B cell (primary cell): ENCODE measurements around the gene GPATCH8. TPM values are rescaled to one million over a fixed set of nuclear protein-coding genes. Genes with fewer than 3 reads are reported as not detected.

Experiments used
- ATAC-seq: fragments of 200-7000 bp; cut with Tn5 transposase; one replicate; pipeline ENCODE4 v1.10.0; 2021; ENCODE audit warnings: low read depth, mild to moderate bottlenecking, moderate number of reproducible peaks, moderate library complexity
- CTCF ChIA-PET: fragments of 350-600 bp; sonication (Branson Sonifier 250); formaldehyde crosslinking; loops from one replicate; lab custom pipeline; 2021; ENCODE audit warnings: antibody characterized with exemption, inconsistent platforms; lab: Charles Lee
- POLR2A ChIA-PET: fragments of 350-600 bp; sonication (Branson Sonifier 250); formaldehyde crosslinking; loops from one replicate; lab custom pipeline; 2021; ENCODE audit warnings: antibody characterized with exemption; lab: Charles Lee
- DNase-seq: peaks from one replicate; pipeline ENCODE4 v3.0.0; 2013
- H2AFZ ChIP-seq: 2 replicates; pipeline ENCODE4 v1.6.1; 2012; ENCODE audit warnings: mild to moderate bottlenecking, low read depth, low read length; ENCODE audit not compliant: insufficient read depth, poor library complexity, severe bottlenecking
- H3K27ac ChIP-seq, 2 donors: 1 replicate in 1 of 2; 2 replicates in 1 of 2; pipeline ENCODE4 v1.5.1; 2012 to 2013; ENCODE audit warnings: low read length in 2 of 2, mild to moderate bottlenecking in 2 of 2, moderate library complexity in 1 of 2
- H3K27me3 ChIP-seq, 4 experiments: fragments of 200-600 bp in 1 of 4; sonication (generic) in 1 of 4; replicated peaks in 1 of 4; 1 replicate in 2 of 4; 2 replicates in 2 of 4; pipeline versions ENCODE4 v1.6.1 to v1.7.0; 2013 to 2016; ENCODE audit warnings: low read length in 3 of 4, mild to moderate bottlenecking in 2 of 4, mixed read lengths in 1 of 4, moderate library complexity in 1 of 4; ENCODE audit not compliant: insufficient read depth in 4 of 4, control insufficient read depth in 3 of 4; ENCODE audit errors: control extremely low read depth in 1 of 4
- H3K36me3 ChIP-seq, 2 experiments: replicated peaks in 1 of 2; 1 replicate in 1 of 2; 2 replicates in 1 of 2; pipeline versions ENCODE4 v1.6.1 to v1.7.1; 2013; ENCODE audit warnings: low read length in 1 of 2; ENCODE audit not compliant: insufficient read depth in 2 of 2, control insufficient read depth in 1 of 2; ENCODE audit errors: control extremely low read depth in 1 of 2, extremely low read depth in 1 of 2
- H3K4me1 ChIP-seq, 2 donors: fragments of 200-600 bp in 1 of 2; sonication (generic) in 1 of 2; 1 replicate in 1 of 2; 2 replicates in 1 of 2; pipeline versions ENCODE4 v1.5.1 to v1.6.1; 2013 to 2017; ENCODE audit warnings: low read length in 2 of 2; ENCODE audit not compliant: control insufficient read depth in 2 of 2, insufficient read depth in 2 of 2
- H3K4me2 ChIP-seq: replicated peaks from 2 replicates; pipeline ENCODE3; 2012; ENCODE audit warnings: mild to moderate bottlenecking, low read depth, low read length; ENCODE audit not compliant: poor library complexity, severe bottlenecking
- H3K4me3 ChIP-seq, 5 experiments: fragments of 200-600 bp in 1 of 5; sonication (generic) in 1 of 5; 1 replicate in 3 of 5; 2 replicates in 2 of 5; pipeline versions ENCODE4 v1.5.1 to v1.7.0; 2011 to 2016; ENCODE audit warnings: low read length in 4 of 5, mild to moderate bottlenecking in 4 of 5, low read depth in 2 of 5, control low read depth in 1 of 5, moderate library complexity in 1 of 5; ENCODE audit not compliant: insufficient read depth in 1 of 5; ENCODE audit errors: control extremely low read depth in 1 of 5, extremely low read depth in 1 of 5
- H3K79me2 ChIP-seq: fragments of 200-600 bp; sonication (generic); one replicate; pipeline ENCODE4 v1.6.0; 2016; ENCODE audit warnings: low read length; ENCODE audit not compliant: control insufficient read depth, insufficient read depth
- H3K9ac ChIP-seq: fragments of 200-600 bp; sonication (generic); 2 replicates; pipeline ENCODE4 v1.6.1; 2017; ENCODE audit warnings: mild to moderate bottlenecking, low read length, moderate library complexity
- H3K9me3 ChIP-seq, 3 donors: one replicate each; pipeline versions ENCODE4 v1.6.1 to v1.7.1; 2013; ENCODE audit warnings: low read length in 2 of 3; ENCODE audit not compliant: control insufficient read depth in 2 of 3, insufficient read depth in 1 of 3; ENCODE audit errors: control extremely low read depth in 1 of 3
- H4K20me1 ChIP-seq: 2 replicates; pipeline ENCODE4 v1.6.0; 2012; ENCODE audit warnings: mild to moderate bottlenecking, low read length; ENCODE audit not compliant: insufficient read depth, control insufficient read depth, poor library complexity, severe bottlenecking
- H3K27ac Mint-ChIP-seq: one replicate; pipeline ENCODE4 v1.8.0; 2021; ENCODE audit warnings: mixed read lengths
- H3K27me3 Mint-ChIP-seq: one replicate; pipeline ENCODE4 v1.8.0; 2021; ENCODE audit warnings: mixed read lengths
- H3K4me1 Mint-ChIP-seq: one replicate; pipeline ENCODE4 v1.8.0; 2021; ENCODE audit warnings: mixed read lengths
- H3K4me3 Mint-ChIP-seq: one replicate; pipeline ENCODE4 v1.8.0; 2021; ENCODE audit warnings: mixed read lengths
- H3K9me3 Mint-ChIP-seq: one replicate; pipeline ENCODE4 v1.8.0; 2022; ENCODE audit warnings: mixed read lengths; ENCODE audit not compliant: insufficient read depth
- CTCF ChIP-seq: fragments of 200-600 bp; IDR thresholded peaks from one replicate; pipeline ENCODE4 v1.8.0; 2022; ENCODE audit warnings: antibody characterized with exemption, mild to moderate bottlenecking
- EZH2 ChIP-seq: IDR thresholded peaks from 2 replicates; pipeline ENCODE4 v1.6.1; 2012; ENCODE audit warnings: borderline replicate concordance, low read depth, mild to moderate bottlenecking, moderate library complexity, low read length; ENCODE audit not compliant: insufficient read depth, poor library complexity, severe bottlenecking
- WGBS: methylation state at CpG from one replicate; pipeline ENCODE4 v1.1.5; 2013; ENCODE audit warnings: missing lambda C conversion rate; ENCODE audit not compliant: insufficient coverage; 5-methylcytosine and 5-hydroxymethylcytosine counted together
- intact Hi-C: fragments of 100-400 bp; cut with micrococcal nuclease; formaldehyde crosslinking; loops from one replicate; pipeline ENCODE4 v1.10.0; 2022
- polyA plus RNA-seq: library from polyadenylated mRNA; depleted of rRNA; stranded (reverse); fragments of >200 nt; gene quantifications from 2 replicates; pipeline ENCODE4 v1.2.3, GENCODE V29; 2012
- total RNA-seq, 2 donors: library from RNA; stranded (reverse); fragments of 120-200 nt in 1 of 2; gene quantifications; 1 replicate in 1 of 2; 2 replicates in 1 of 2; pipeline versions ENCODE4 v1.2.3 to v1.2.4, GENCODE V29; 2013 to 2022

The GPATCH8 gene
- total and polyA plus RNA-seq, 2 donors (not counting 1 experiment from before 2014, with no cell fraction given), result 28.3 to 83.4 TPM

GRCh38 chr17:44361292-44362260, 141.6 kb downstream of the GPATCH8 start:
- Histone ChIP-seq H3K36me3 (no peaks in the 10 kb centered on the region), H2AFZ (no peak overlapping the region), H3K4me3 (no peak overlapping the region), H3K27me3 (peaks cover 0 to 33% (median 11%) of the 10 kb centered on the region in 4 experiments), H3K4me2 (no peak overlapping the region), H3K4me1 (peaks cover 10 to 20% of the 10 kb centered on the region in 2 donors), H3K79me2 (no peaks in the 10 kb centered on the region), H4K20me1 (no peaks in the 10 kb centered on the region), H3K27ac (no peak overlapping the region), H3K9ac (no peak overlapping the region), H3K9me3 (no peaks in the 10 kb centered on the region)
- Mint-ChIP-seq H3K4me3 (peak overlapping the region; percentile 11), H3K4me1 (peaks cover 11% of the 10 kb centered on the region), H3K27me3 (peaks cover 26% of the 10 kb centered on the region), H3K27ac (no peak overlapping the region), H3K9me3 (no peaks in the 10 kb centered on the region)
- intact Hi-C loops, result no loop called here
- ATAC-seq, result no peak
- no peak for DNase-seq
- 81% methylated on average over 6 of the region's 11 CpGs for WGBS
- POLR2A ChIA-PET, result interaction anchor here (0.7 kb wide), 1 partner anchor 14 kb away, joined by 3 read pairs; no protein-coding TSS in a partner anchor
- CTCF ChIA-PET, result interaction anchor here (0.6 to 6.2 kb wide), 4 partner anchors 9 to 151 kb away, joined by 3 to 52 read pairs (median 8); no protein-coding TSS in a partner anchor
- TF ChIP-seq CTCF (no peak), EZH2 (no peak)

GRCh38 chr17:44360826-44361225, 142.4 kb downstream of the GPATCH8 start:
- no peak overlapping the region for H3K4me2 ChIP-seq
- peaks cover 18% of the 10 kb centered on the region for H3K27me3 Mint-ChIP-seq

More at GRCh38 chr17:44360826-44361225, 142.4 kb downstream of the GPATCH8 start:
- Histone ChIP-seq H3K79me2 (no peaks in the 10 kb centered on the region), H3K4me3 (no peak overlapping the region), H3K9ac (no peak overlapping the region), H3K27me3 (peaks cover 0 to 30% (median 8%) of the 10 kb centered on the region in 4 experiments), H2AFZ (no peak overlapping the region), H3K27ac (no peak overlapping the region), H3K4me1 (peaks cover 10 to 20% of the 10 kb centered on the region in 2 donors), H3K36me3 (no peaks in the 10 kb centered on the region), H4K20me1 (no peaks in the 10 kb centered on the region), H3K9me3 (no peaks in the 10 kb centered on the region)
- Mint-ChIP-seq H3K4me3 (no peak overlapping the region), H3K9me3 (no peaks in the 10 kb centered on the region), H3K4me1 (peaks cover 11% of the 10 kb centered on the region), H3K27ac (no peak overlapping the region)
- intact Hi-C loops, result no loop called here
- ATAC-seq (no peak), DNase-seq (no peak)
- 94% methylated on average over 3 of the region's 5 CpGs for WGBS
- TF ChIP-seq CTCF, result no peak
- TF ChIP-seq EZH2, result no peak
- POLR2A ChIA-PET, result no interaction called here
- CTCF ChIA-PET, result interaction anchor here (1.1 to 6.2 kb wide), 2 partner anchors 9 to 151 kb away, joined by 3 to 52 read pairs; no protein-coding TSS in a partner anchor
